Caco-2 (cell line): ENCODE results near the gene RAB41. TPM values are rescaled to one million over a fixed set of nuclear protein-coding genes. Genes with fewer than 3 reads are reported as not detected.

ENCODE experiments used
- BruUV-seq: library from RNA; stranded (reverse); fragments of 400-500 nt; replicated peaks from 2 replicates; lab custom pipeline; 2021; lab: Mats Ljungman, UMichigan
- CTCF ChIA-PET: fragments of 300-600 bp; sonication (Branson Sonifier 250); formaldehyde crosslinking; loops from one replicate; lab custom pipeline; 2022; ENCODE audit warnings: antibody characterized with exemption; lab: Charles Lee
- POLR2A ChIA-PET: fragments of 300-600 bp; sonication (Branson Sonifier 250); formaldehyde crosslinking; loops from one replicate; lab custom pipeline; 2022; ENCODE audit warnings: antibody characterized with exemption; lab: Charles Lee
- DNase-seq, 2 experiments: peaks; one replicate each; pipeline versions ENCODE4 v3.0.0 to v3.0.0-alpha.2; 2020 to 2022
- H3K27me3 ChIP-seq: replicated peaks from 2 replicates; pipeline ENCODE4 v1.6.0; 2011; ENCODE audit warnings: low read length; ENCODE audit not compliant: control insufficient read depth, insufficient read depth
- H3K36me3 ChIP-seq: 2 replicates; pipeline ENCODE4 v1.5.1; 2011; ENCODE audit warnings: low read length; ENCODE audit not compliant: control insufficient read depth, insufficient read depth
- H3K4me1 ChIP-seq: fragments of 250-450 bp; sonication (Bioruptor Pico); 2 replicates; pipeline ENCODE4 v1.5.1; 2020; ENCODE audit warnings: mild to moderate bottlenecking
- H3K4me3 ChIP-seq: 2 replicates; pipeline ENCODE4 v1.5.1; 2011; ENCODE audit warnings: low read depth, mild to moderate bottlenecking, control low read depth, low read length
- H3K9me3 ChIP-seq: fragments of 250-450 bp; sonication (Bioruptor Pico); 2 replicates; pipeline ENCODE4 v1.5.1; 2020; ENCODE audit warnings: mild to moderate bottlenecking, moderate library complexity
- H3K27ac Mint-ChIP-seq: one replicate; pipeline ENCODE4 v1.8.0; 2022; ENCODE audit warnings: mixed read lengths; ENCODE audit not compliant: unreplicated experiment
- H3K27me3 Mint-ChIP-seq: one replicate; pipeline ENCODE4 v1.8.0; 2022; ENCODE audit warnings: mixed read lengths; ENCODE audit not compliant: insufficient read depth, unreplicated experiment
- H3K36me3 Mint-ChIP-seq: one replicate; pipeline ENCODE4 v1.8.0; 2022; ENCODE audit warnings: mild to moderate bottlenecking, mixed read lengths; ENCODE audit not compliant: insufficient read depth, unreplicated experiment
- H3K4me1 Mint-ChIP-seq: one replicate; pipeline ENCODE4 v1.8.0; 2022; ENCODE audit warnings: low read depth, mixed read lengths; ENCODE audit not compliant: unreplicated experiment
- H3K4me3 Mint-ChIP-seq: one replicate; pipeline ENCODE4 v1.8.0; 2022; ENCODE audit warnings: mild to moderate bottlenecking, moderate library complexity, mixed read lengths; ENCODE audit not compliant: unreplicated experiment
- H3K9me3 Mint-ChIP-seq: one replicate; pipeline ENCODE4 v1.8.0; 2022; ENCODE audit warnings: mixed read lengths; ENCODE audit not compliant: unreplicated experiment
- intact Hi-C: fragments of 100-400 bp; cut with micrococcal nuclease; formaldehyde crosslinking; loops from one replicate; pipeline ENCODE4 v1.10.0; 2022; ENCODE audit not compliant: unreplicated experiment
- total RNA-seq: library from RNA; stranded (reverse); gene quantifications from 2 replicates; pipeline ENCODE4 v1.2.3, GENCODE V29; 2022
- TF ChIP-seq, protein P1 (sequence below), 2 experiments: fragments of 200-600 bp in 1 of 2; IDR thresholded peaks; 1 replicate in 1 of 2; 2 replicates in 1 of 2; pipeline versions ENCODE4 v1.5.1 to v1.8.0; 2011 to 2022; ENCODE audit warnings: antibody characterized with exemption in 1 of 2, control low read depth in 1 of 2, inconsistent platforms in 1 of 2, low read depth in 1 of 2, low read length in 1 of 2, mild to moderate bottlenecking in 1 of 2, moderate library complexity in 1 of 2; ENCODE audit not compliant: insufficient read depth in 1 of 2, severe bottlenecking in 1 of 2, unreplicated experiment in 1 of 2

The RAB41 gene
- total RNA-seq, 1 experiment from 2014 or later, result not detected

DNA sequence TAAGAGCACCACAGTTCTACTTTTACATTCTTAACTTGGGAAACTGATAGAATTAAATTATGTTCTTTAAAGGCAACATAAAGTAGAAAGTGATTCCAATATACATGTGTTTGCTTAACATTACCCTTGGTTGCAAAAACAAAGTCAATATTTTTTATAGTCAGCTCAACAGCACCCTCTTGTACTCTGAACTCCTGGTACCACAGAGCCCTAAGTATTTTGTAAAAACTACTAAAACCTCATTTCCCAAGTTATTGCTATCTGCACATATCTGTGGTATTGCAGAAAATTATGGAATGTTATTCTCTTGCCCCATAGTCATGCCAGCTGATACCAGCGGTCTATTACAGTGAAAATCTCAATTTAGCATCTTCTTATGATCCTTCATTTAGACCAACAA, 10.8 kb downstream of the RAB41 start:
- no peaks in the 10 kb centered on the region for H3K9me3 Mint-ChIP-seq
- no TSS peak for BruUV-seq
- no peak for DNase-seq
- TF ChIP-seq, protein P1, sequence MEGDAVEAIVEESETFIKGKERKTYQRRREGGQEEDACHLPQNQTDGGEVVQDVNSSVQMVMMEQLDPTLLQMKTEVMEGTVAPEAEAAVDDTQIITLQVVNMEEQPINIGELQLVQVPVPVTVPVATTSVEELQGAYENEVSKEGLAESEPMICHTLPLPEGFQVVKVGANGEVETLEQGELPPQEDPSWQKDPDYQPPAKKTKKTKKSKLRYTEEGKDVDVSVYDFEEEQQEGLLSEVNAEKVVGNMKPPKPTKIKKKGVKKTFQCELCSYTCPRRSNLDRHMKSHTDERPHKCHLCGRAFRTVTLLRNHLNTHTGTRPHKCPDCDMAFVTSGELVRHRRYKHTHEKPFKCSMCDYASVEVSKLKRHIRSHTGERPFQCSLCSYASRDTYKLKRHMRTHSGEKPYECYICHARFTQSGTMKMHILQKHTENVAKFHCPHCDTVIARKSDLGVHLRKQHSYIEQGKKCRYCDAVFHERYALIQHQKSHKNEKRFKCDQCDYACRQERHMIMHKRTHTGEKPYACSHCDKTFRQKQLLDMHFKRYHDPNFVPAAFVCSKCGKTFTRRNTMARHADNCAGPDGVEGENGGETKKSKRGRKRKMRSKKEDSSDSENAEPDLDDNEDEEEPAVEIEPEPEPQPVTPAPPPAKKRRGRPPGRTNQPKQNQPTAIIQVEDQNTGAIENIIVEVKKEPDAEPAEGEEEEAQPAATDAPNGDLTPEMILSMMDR (IDR thresholded peaks at IDR 0.05; ENCODE audit: insufficient read depth in 1 of 2, low read depth in 1 of 2, low read length in 1 of 2, severe bottlenecking in 1 of 2, unreplicated experiment in 1 of 2), result no peak
- no peak overlapping the region for H3K4me3 Mint-ChIP-seq
- no peak overlapping the region for H3K27ac Mint-ChIP-seq
- Histone ChIP-seq H3K27me3 (no peaks in the 10 kb centered on the region), H3K9me3 (no peaks in the 10 kb centered on the region), H3K4me1 (no peaks in the 10 kb centered on the region), H3K4me3 (no peak overlapping the region), H3K36me3 (no peaks in the 10 kb centered on the region)
- ChIA-PET CTCF (interaction anchor here (0.6 kb wide), 1 partner anchor 910 kb away, joined by 6 read pairs; no protein-coding TSS in a partner anchor), POLR2A (no interaction called here)
- no peaks in the 10 kb centered on the region for H3K27me3 Mint-ChIP-seq
- peaks cover 7% of the 10 kb centered on the region for H3K4me1 Mint-ChIP-seq
- intact Hi-C loops, result no loop called here
- H3K36me3 Mint-ChIP-seq, result peaks cover 6% of the 10 kb centered on the region

DNA sequence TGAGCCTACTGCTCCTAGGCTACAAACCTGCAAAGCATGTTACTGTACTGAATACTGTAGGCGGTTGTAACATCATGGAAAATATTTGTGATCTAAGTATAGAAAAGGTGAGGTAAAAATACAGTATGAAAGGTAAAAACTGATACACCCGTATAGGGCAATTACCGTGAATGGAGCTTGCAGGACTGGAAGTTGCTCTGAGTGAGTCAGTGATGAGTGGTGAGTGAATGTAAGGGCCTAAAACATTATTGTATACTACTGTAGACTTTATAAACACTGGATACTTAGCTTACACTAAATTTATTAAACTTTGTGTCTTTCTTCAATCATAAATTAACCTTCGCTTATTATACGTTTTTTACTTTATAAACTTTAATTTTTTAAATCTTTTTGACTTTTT, 11.6 kb downstream of the RAB41 start:
- Mint-ChIP-seq H3K4me3 (no peak overlapping the region), H3K4me1 (peaks cover 7% of the 10 kb centered on the region), H3K36me3 (peaks cover 6% of the 10 kb centered on the region), H3K27me3 (no peaks in the 10 kb centered on the region), H3K27ac (no peak overlapping the region), H3K9me3 (no peaks in the 10 kb centered on the region)
- no TSS peak for BruUV-seq
- ChIA-PET POLR2A (no interaction called here), CTCF (no interaction called here)
- H3K27me3 ChIP-seq, result no peaks in the 10 kb centered on the region
- no peaks in the 10 kb centered on the region for H3K9me3 ChIP-seq
- H3K4me3 ChIP-seq, result no peak overlapping the region
- TF ChIP-seq, protein P1 (IDR thresholded peaks at IDR 0.05; ENCODE audit: insufficient read depth in 1 of 2, low read depth in 1 of 2, low read length in 1 of 2, severe bottlenecking in 1 of 2, unreplicated experiment in 1 of 2), result no peak
- intact Hi-C loops, result no loop called here
- no peaks in the 10 kb centered on the region for H3K36me3 ChIP-seq
- no peak for DNase-seq
- H3K4me1 ChIP-seq, result no peaks in the 10 kb centered on the region

DNA sequence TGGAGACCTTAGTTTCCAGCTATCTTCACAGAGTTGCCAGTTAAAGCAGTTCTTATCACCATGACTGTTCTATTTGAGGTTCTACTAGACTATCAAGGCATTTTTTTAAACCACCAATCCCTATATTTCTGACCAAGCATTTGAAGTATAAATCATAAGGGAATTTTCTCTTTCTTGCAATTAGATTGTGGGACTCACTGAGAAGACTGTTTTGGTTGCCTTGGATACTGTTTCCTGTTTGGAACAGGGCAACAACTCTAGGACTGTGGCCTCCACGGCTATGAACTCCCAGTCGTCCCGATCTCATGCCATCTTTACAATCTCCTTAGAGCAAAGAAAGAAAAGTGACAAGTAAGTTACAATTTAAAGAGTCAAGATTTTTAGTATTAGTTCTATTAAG, 19.7 kb downstream of the RAB41 start:
- no peak overlapping the region for H3K4me3 Mint-ChIP-seq
- peaks cover 29% of the 10 kb centered on the region for H3K36me3 Mint-ChIP-seq
- H3K9me3 ChIP-seq, result no peaks in the 10 kb centered on the region
- H3K4me1 Mint-ChIP-seq, result no peaks in the 10 kb centered on the region
- H3K27me3 Mint-ChIP-seq, result no peaks in the 10 kb centered on the region
- H3K27me3 ChIP-seq, result no peaks in the 10 kb centered on the region
- intact Hi-C loops, result no loop called here
- DNase-seq, result no peak
- H3K4me1 ChIP-seq, result no peaks in the 10 kb centered on the region
- no peak overlapping the region for H3K4me3 ChIP-seq
- POLR2A ChIA-PET, result no interaction called here
- no peak overlapping the region for H3K27ac Mint-ChIP-seq
- TF ChIP-seq, protein P1 (IDR thresholded peaks at IDR 0.05; ENCODE audit: insufficient read depth in 1 of 2, low read depth in 1 of 2, low read length in 1 of 2, severe bottlenecking in 1 of 2, unreplicated experiment in 1 of 2), result no peak
- no peaks in the 10 kb centered on the region for H3K9me3 Mint-ChIP-seq
- H3K36me3 ChIP-seq, result no peaks in the 10 kb centered on the region
- no TSS peak for BruUV-seq
- CTCF ChIA-PET, result interaction anchor here (0.7 kb wide), 1 partner anchor 363 kb away, joined by 3 read pairs; no protein-coding TSS in a partner anchor
